Transverse colon (tissue), 4 donors: ENCODE results near the gene KRTAP10-3.

ENCODE experiments used
- CTCF ChIP-seq, 5 experiments: fragments of 200-600 bp in 3 of 5; fragments of 450-650 bp in 2 of 5; sonication (generic) in 3 of 5; IDR thresholded peaks; 1 replicate in 2 of 5; 2 replicates in 3 of 5; pipeline ENCODE4 v1.5.1; 2016 to 2017; ENCODE audit warnings: antibody characterized with exemption in 5 of 5, inconsistent platforms in 3 of 5, mild to moderate bottlenecking in 2 of 5, moderate library complexity in 1 of 5
- EP300 ChIP-seq: sonication (generic); formaldehyde crosslinking; IDR thresholded peaks from one replicate; pipeline ENCODE4 v1.6.1; 2017; ENCODE audit warnings: antibody characterized with exemption, low read depth
- POLR2A ChIP-seq: fragments of 450-650 bp; IDR thresholded peaks from one replicate; pipeline ENCODE4 v1.6.1; 2016; ENCODE audit warnings: antibody characterized with exemption, mild to moderate bottlenecking, moderate library complexity
- POLR2AphosphoS5 ChIP-seq, 3 donors: sonication (generic); formaldehyde crosslinking; IDR thresholded peaks; one replicate each; pipeline ENCODE4 v1.6.1; 2016; ENCODE audit warnings: antibody characterized with exemption in 3 of 3

- TF ChIP-seq POLR2AphosphoS5 (IDR thresholded peaks at IDR 0.05) (no peak), CTCF (IDR thresholded peaks at IDR 0.05) (no peak), EP300 (no peak), POLR2A (no peak)
Measured at GRCh38 chr21:44529011-44529421, 29.6 kb downstream of the KRTAP10-3 start.
